Astrocyte of the spinal cord (primary cell): ENCODE data around the gene ZNF699.

ENCODE experiments used
- DNase-seq: peaks from one replicate; pipeline ENCODE4 v3.0.0; 2011; ENCODE audit warnings: low read depth, low spot score
- H3K4me3 ChIP-seq: 2 replicates; pipeline ENCODE4 v1.5.1; 2011; ENCODE audit warnings: low read depth, mild to moderate bottlenecking, low read length, moderate library complexity
- CTCF ChIP-seq: IDR thresholded peaks from 2 replicates; pipeline ENCODE4 v1.5.1; 2012; ENCODE audit warnings: low read depth, mild to moderate bottlenecking, low read length, inconsistent platforms
- in situ Hi-C: cut with HindIII; loops from 2 replicates; pipeline ENCODE4 v1.10.0; 2017; ENCODE audit warnings: low sequenced_read_pairs

ZNF699 gene

GRCh38 chr19:9321338-9321737, 11.7 kb upstream of the ZNF699 start:
- no peak for DNase-seq
- in situ Hi-C loops, result no loop called here
- no peak for TF ChIP-seq CTCF
- no peak overlapping the region for H3K4me3 ChIP-seq

- DNase-seq, result no peak
- H3K4me3 ChIP-seq, result no peak overlapping the region
- TF ChIP-seq CTCF, result no peak
- in situ Hi-C loops, result no loop called here
Observed at GRCh38 chr19:9313756-9314155, 4.1 kb upstream of the ZNF699 start.

- no peak for TF ChIP-seq CTCF
- in situ Hi-C loops, result no loop called here
- H3K4me3 ChIP-seq, result peak overlapping the region; percentile 69
- no peak for DNase-seq
Observed at GRCh38 chr19:9309974-9310446, 372 bp upstream of the ZNF699 start.

- in situ Hi-C loops, result no loop called here
- no peak for TF ChIP-seq CTCF
- no peak for DNase-seq
- peak overlapping the region; percentile 69 for H3K4me3 ChIP-seq
Observed at GRCh38 chr19:9308091-9308770, 1.4 kb downstream of the ZNF699 start.

- in situ Hi-C loops, result no loop called here
- DNase-seq, result peak; percentile 85
- TF ChIP-seq CTCF, result no peak
- no peak overlapping the region for H3K4me3 ChIP-seq
Observed at GRCh38 chr19:9306443-9306842, 3.2 kb downstream of the ZNF699 start.

GRCh38 chr19:9296336-9296735, 13.3 kb downstream of the ZNF699 start:
- in situ Hi-C loops, result no loop called here
- TF ChIP-seq CTCF, result no peak
- no peak overlapping the region for H3K4me3 ChIP-seq
- no peak for DNase-seq
